NAMALWA (cell line): ENCODE measurements around the gene SYNGAP1.

ENCODE experiments used
- DNase-seq: peaks from one replicate; pipeline ENCODE4 v3.0.0-alpha.2; 2015; ENCODE audit warnings: low spot score

SYNGAP1 gene

DNA sequence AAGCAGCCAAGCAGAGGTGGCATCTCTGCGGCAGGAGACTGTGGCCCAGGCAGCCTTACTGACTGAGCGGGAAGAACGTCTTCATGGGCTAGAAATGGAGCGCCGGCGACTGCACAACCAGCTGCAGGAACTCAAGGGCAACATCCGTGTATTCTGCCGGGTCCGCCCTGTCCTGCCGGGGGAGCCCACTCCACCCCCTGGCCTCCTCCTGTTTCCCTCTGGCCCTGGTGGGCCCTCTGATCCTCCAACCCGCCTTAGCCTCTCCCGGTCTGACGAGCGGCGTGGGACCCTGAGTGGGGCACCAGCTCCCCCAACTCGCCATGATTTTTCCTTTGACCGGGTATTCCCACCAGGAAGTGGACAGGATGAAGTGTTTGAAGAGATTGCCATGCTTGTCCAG, 15.0 kb upstream of the SYNGAP1 start:
- DNase-seq = no peak

- DNase-seq = no peak
Measured at GRCh38 chr6:33405386-33405940, 14.4 kb upstream of the SYNGAP1 start.

DNA sequence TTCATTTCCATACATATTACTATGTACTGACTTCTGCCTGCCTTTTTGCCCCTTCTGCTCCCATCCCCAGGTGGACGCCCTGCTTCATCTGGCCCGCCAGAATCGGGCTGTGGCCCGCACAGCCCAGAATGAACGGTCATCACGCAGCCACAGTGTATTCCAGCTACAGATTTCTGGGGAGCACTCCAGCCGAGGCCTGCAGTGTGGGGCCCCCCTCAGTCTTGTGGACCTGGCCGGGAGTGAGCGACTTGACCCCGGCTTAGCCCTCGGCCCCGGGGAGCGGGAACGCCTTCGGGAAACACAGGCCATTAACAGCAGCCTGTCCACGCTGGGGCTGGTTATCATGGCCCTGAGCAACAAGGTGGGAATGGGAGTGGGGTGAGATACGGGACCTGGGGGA, 13.7 kb upstream of the SYNGAP1 start:
- no peak for DNase-seq

- peak; percentile 59 for DNase-seq
Measured at GRCh38 chr6:33407132-33407718, 12.6 kb upstream of the SYNGAP1 start.

DNA sequence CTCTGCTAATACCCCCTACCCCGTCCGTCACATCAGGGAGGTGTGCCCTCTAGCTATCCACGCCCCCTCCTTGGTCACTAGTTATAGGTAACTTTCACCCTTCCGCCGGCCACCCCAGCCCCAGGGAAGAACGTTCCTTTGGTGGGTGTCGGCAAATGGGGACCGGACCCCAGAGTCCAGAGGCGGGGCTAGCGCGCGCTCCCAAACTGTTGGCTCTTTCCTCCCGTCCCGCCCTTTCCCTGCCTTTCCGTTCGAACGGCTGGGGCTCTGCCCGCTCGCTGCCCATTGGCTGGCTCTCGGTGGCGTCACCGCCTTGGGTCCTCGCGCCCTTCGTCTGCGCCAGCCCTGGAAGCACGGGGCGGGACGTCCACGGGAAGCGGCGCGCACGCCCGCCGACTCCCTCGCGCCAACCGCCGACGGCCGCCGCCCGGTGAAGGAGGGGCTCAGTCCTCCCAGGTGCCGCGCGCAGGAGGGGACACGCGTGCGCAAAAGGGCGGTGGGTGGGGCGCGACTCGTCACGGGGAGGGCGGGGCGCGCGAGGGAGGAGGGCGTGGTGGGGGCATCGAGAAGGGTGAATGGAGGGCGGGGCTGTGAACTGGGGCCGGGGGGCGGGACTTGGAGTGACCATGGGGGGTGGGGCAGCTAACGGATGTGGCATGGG, 9.7 kb upstream of the SYNGAP1 start:
- peak; percentile 97 for DNase-seq

- no peak for DNase-seq
Measured at GRCh38 chr6:33410711-33411631, 8.9 kb upstream of the SYNGAP1 start, which contains the start of gene PHF1. Gene PHF1, plus strand, starts transcription at chr6:33411014. Its CDS starts 1,250 bp downstream, at chr6:33412264.

GRCh38 chr6:33411632-33412005, 8.2 kb upstream of the SYNGAP1 start:
- no peak for DNase-seq

DNA sequence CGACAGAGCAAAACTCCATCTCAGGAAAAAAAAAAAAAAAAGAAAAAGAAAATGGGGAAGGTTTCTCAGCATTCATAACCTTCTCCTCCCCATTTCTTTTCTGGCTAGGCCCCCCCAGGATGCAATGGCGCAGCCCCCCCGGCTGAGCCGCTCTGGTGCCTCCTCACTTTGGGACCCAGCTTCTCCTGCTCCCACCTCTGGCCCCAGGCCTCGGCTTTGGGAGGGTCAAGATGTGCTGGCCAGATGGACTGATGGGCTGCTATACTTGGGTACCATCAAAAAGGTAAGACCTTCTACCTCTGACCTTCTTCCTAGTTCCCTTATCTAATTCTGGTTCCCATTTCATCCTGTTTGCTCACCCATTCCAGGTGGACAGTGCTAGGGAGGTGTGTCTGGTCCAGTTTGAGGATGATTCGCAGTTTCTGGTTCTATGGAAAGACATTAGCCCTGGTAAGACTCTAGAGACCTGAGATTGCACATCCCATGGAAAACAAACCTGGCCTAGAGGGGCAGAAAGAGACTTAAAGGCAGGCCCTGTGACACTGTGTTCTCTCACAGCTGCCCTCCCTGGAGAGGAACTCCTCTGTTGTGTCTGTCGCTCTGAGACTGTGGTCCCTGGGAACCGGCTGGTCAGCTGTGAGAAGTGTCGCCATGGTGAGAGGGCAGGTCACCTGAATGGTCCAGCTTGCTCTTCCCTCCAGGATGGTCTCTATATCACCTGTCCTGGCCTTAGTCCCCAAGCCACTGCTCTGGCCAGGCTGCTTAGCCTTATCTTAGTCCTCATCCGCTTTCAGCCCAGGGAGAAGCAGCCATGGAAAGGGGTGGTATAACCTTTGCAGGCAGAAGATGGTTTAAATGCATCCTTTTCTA, 7.5 kb upstream of the SYNGAP1 start:
- no peak for DNase-seq

GRCh38 chr6:33413241-33414120, 6.4 kb upstream of the SYNGAP1 start:
- DNase-seq = no peak

GRCh38 chr6:33414592-33415271, 5.1 kb upstream of the SYNGAP1 start:
- peak; percentile 81 for DNase-seq

- DNase-seq = no peak
Measured at GRCh38 chr6:33415831-33416230, 4.0 kb upstream of the SYNGAP1 start.

- no peak for DNase-seq
Measured at GRCh38 chr6:33416386-33417127, 3.3 kb upstream of the SYNGAP1 start.

- DNase-seq = no peak
Measured at GRCh38 chr6:33417128-33417902, 2.5 kb upstream of the SYNGAP1 start.

DNA sequence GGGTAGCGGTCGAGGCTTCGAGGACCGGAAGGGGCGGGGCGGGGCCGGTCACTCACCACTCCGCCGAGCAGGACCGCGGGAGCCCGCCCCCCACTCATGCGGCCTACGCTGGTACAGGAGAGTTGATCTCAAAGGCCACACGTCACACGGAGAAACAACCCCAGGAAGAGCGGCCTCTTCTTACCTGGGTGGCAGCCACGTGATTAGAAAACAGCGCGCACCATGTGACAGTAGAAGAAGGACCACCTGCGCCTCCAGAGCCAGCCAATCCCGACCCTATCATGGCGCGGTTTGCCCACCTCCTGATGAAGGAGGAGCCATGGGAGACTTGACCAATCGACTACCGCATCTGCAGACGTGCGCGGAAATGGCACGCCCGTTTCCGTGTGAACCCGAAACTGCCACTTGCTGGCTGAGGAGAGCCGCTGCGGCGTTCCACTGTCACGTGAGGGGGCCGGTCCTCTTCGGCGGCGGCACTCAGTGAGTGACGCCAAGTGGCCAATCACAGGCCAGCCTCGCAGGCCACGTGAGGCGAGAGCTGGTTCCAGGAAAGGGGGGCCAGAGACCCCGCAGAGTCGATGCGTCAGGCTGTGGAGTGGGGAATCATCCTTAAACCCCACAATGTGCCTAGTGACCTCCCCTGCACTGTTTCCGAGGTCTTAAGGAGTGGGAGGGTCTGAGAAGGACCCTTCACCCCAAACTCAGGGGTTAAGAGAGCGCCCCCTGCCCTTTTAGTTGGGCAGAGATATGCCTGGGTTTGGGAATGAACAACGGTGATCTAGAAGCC, 1.8 kb upstream of the SYNGAP1 start, which contains the start of gene CUTA:
Gene CUTA, minus strand, starts transcription at position 205 of the 787 bp plus-strand sequence. Its CDS starts 107 bp downstream, at position 98.
- peak; percentile 100 for DNase-seq

- no peak for DNase-seq
Measured at GRCh38 chr6:33418690-33419291, 1.1 kb upstream of the SYNGAP1 start.

GRCh38 chr6:33420491-33421343, 852 bp downstream of the SYNGAP1 start:
- no peak for DNase-seq
